Fibroblast of lung (primary cell): ENCODE data around the gene PHLDB3.

Experiments
- CTCF ChIP-seq, 2 donors: IDR thresholded peaks in 1 of 2; conservative IDR thresholded peaks in 1 of 2; 1 replicate in 1 of 2; 2 replicates in 1 of 2; pipeline ENCODE4 v1.5.1; 2011 to 2012; ENCODE audit warnings: low read length in 2 of 2, control low read depth in 1 of 2, inconsistent platforms in 1 of 2, low read depth in 1 of 2, mild to moderate bottlenecking in 1 of 2
- EZH2 ChIP-seq: IDR thresholded peaks from 2 replicates; pipeline ENCODE4 v1.5.1; 2012; ENCODE audit warnings: low read length, control low read depth, mild to moderate bottlenecking; ENCODE audit errors: missing control alignments

- TF ChIP-seq CTCF (conservative IDR thresholded peaks at IDR 0.05 in 1 of 2, IDR thresholded peaks at IDR 0.05 in 1 of 2; ENCODE audit: low read depth in 1 of 2, low read length in 2 of 2) (no peak), EZH2 (no peak)
These were observed 15.2 kb downstream of the PHLDB3 start for GRCh38 chr19:43489310-43489709.
